ENCODE measurements around the gene GALNT7. TPM values are rescaled to one million over a fixed set of nuclear protein-coding genes. Genes with fewer than 3 reads are reported as not detected.

Gene GALNT7
- polyA plus RNA-seq, 3 donors: 12.3 to 29.0 (median 19.7) TPM

DNA sequence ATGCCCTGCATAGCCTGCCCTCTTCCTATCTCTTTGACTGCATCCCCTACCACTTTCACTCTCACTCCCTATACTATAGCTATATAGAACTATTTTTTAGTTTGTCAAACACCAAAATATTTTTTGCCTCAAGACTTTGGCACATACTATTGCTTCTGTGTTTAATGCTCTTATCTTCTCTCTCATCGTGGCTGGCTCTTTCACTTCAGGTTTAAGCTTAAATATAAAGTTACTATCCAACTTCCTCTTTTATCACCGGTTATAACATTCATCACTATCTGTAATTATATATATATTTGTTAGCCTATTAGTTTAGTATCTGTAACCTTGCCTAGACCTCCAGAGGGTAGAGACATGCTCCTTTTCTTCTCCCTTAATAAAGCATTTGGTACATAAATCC is 177.0 kb downstream of the GALNT7 start:
- no peaks in the 10 kb centered on the region for H3K36me3 Mint-ChIP-seq
- H3K9ac ChIP-seq (ENCODE audit: insufficient read depth, low read length, poor library complexity, severe bottlenecking): no peak overlapping the region
- peaks cover 13% of the 10 kb centered on the region for H3K4me1 Mint-ChIP-seq
- H2AFZ ChIP-seq (ENCODE audit: insufficient read depth, low read depth, low read length, poor library complexity, severe bottlenecking): peak overlapping the region; percentile 15
- peak overlapping the region in 2 of 7 donors; percentile 27 to 74 for H3K27ac Mint-ChIP-seq
- peak overlapping the region; percentile 54 for H3K4me2 ChIP-seq (replicated peaks; ENCODE audit: extremely low read depth, low read length, poor library complexity, severe bottlenecking)
- intact Hi-C loops (cut with micrococcal nuclease): no loop called here
- H3K27me3 Mint-ChIP-seq (ENCODE audit: low read depth in 3 of 3): peaks cover 0 to 2% (median under 1%) of the 10 kb centered on the region in 3 donors
- no peaks in the 10 kb centered on the region for H3K9me3 ChIP-seq (replicated peaks in 1 of 2; ENCODE audit: control insufficient read depth in 1 of 2, insufficient read depth in 1 of 2, low read length in 2 of 2)
- H3K4me3 ChIP-seq (replicated peaks in 1 of 3; ENCODE audit: low read depth in 2 of 3, low read length in 3 of 3): peak overlapping the region in 1 of 3 experiments; percentile 37
- peaks cover 0 to 3% (median under 1%) of the 10 kb centered on the region in 7 donors for H3K9me3 Mint-ChIP-seq
- no peak overlapping the region for H3K27ac ChIP-seq (ENCODE audit: low read depth in 1 of 2, low read length in 2 of 2)
- peak in 1 of 3 donors; percentile 20 for DNase-seq
- WGBS (ENCODE audit: insufficient coverage): no CpG with 5 or more reads among the region's 2 CpGs
- H3K4me3 Mint-ChIP-seq: peak overlapping the region; percentile 58 to 85
- H3K27me3 ChIP-seq (ENCODE audit: control insufficient read depth in 2 of 2, insufficient read depth in 2 of 2, low read length in 2 of 2): no peaks in the 10 kb centered on the region
- no peaks in the 10 kb centered on the region for H3K79me2 ChIP-seq (ENCODE audit: insufficient read depth, low read length)
- no peaks in the 10 kb centered on the region for H3K4me1 ChIP-seq (ENCODE audit: control insufficient read depth in 1 of 2, insufficient read depth in 2 of 2, low read length in 2 of 2)
- TF ChIP-seq, protein P1, sequence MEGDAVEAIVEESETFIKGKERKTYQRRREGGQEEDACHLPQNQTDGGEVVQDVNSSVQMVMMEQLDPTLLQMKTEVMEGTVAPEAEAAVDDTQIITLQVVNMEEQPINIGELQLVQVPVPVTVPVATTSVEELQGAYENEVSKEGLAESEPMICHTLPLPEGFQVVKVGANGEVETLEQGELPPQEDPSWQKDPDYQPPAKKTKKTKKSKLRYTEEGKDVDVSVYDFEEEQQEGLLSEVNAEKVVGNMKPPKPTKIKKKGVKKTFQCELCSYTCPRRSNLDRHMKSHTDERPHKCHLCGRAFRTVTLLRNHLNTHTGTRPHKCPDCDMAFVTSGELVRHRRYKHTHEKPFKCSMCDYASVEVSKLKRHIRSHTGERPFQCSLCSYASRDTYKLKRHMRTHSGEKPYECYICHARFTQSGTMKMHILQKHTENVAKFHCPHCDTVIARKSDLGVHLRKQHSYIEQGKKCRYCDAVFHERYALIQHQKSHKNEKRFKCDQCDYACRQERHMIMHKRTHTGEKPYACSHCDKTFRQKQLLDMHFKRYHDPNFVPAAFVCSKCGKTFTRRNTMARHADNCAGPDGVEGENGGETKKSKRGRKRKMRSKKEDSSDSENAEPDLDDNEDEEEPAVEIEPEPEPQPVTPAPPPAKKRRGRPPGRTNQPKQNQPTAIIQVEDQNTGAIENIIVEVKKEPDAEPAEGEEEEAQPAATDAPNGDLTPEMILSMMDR (IDR thresholded peaks at IDR 0.05): no peak
- no peaks in the 10 kb centered on the region for H4K20me1 ChIP-seq (ENCODE audit: insufficient read depth, low read length)
- no peaks in the 10 kb centered on the region for H3K36me3 ChIP-seq (replicated peaks in 1 of 2; ENCODE audit: control insufficient read depth in 1 of 2, insufficient read depth in 2 of 2, low read length in 2 of 2)

DNA sequence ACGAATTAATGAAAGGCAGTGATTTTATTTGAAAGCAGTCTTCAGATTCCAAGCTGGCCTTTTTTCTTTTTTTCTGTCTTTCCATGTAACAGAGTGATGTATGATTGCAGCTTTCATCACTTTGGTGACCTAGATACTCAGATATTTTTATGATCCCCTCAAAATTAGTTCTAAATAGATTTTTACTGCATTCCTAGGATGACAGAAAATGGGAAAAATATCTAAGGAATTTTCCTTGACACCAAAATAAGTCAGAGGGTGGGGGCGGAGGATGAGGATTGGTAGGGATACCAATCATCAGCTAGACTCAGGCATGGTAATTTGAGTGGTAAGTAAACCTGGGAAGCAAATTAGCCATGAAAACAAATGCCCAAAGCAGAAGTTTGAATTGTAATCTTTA is 177.5 kb downstream of the GALNT7 start:
- no peak for DNase-seq
- no peak overlapping the region for H3K4me2 ChIP-seq (replicated peaks; ENCODE audit: extremely low read depth, low read length, poor library complexity, severe bottlenecking)
- Mint-ChIP-seq H3K4me1 (peaks cover 14% of the 10 kb centered on the region), H3K27ac (peak overlapping the region in 1 of 7 donors; percentile 27), H3K4me3 (no peak overlapping the region), H3K36me3 (no peaks in the 10 kb centered on the region), H3K27me3 (ENCODE audit: low read depth in 3 of 3) (peaks cover 0 to under 1% (median 0%) of the 10 kb centered on the region in 3 donors), H3K9me3 (peaks cover 0 to 3% (median 2%) of the 10 kb centered on the region in 7 donors)
- intact Hi-C loops (cut with micrococcal nuclease): no loop called here
- no peak overlapping the region for H3K4me3 ChIP-seq (replicated peaks in 1 of 3; ENCODE audit: low read depth in 2 of 3, low read length in 3 of 3)
- no CpG with 5 or more reads among the region's 2 CpGs for WGBS (ENCODE audit: insufficient coverage)
- H2AFZ ChIP-seq (ENCODE audit: insufficient read depth, low read depth, low read length, poor library complexity, severe bottlenecking): no peak overlapping the region
- H3K27ac ChIP-seq (ENCODE audit: low read depth in 1 of 2, low read length in 2 of 2): no peak overlapping the region
- no peaks in the 10 kb centered on the region for H3K36me3 ChIP-seq (replicated peaks in 1 of 2; ENCODE audit: control insufficient read depth in 1 of 2, insufficient read depth in 2 of 2, low read length in 2 of 2)
- H3K4me1 ChIP-seq (ENCODE audit: control insufficient read depth in 1 of 2, insufficient read depth in 2 of 2, low read length in 2 of 2): no peaks in the 10 kb centered on the region
- H3K27me3 ChIP-seq (ENCODE audit: control insufficient read depth in 2 of 2, insufficient read depth in 2 of 2, low read length in 2 of 2): no peaks in the 10 kb centered on the region
- H4K20me1 ChIP-seq (ENCODE audit: insufficient read depth, low read length): no peaks in the 10 kb centered on the region
- no peak overlapping the region for H3K9ac ChIP-seq (ENCODE audit: insufficient read depth, low read length, poor library complexity, severe bottlenecking)
- H3K79me2 ChIP-seq (ENCODE audit: insufficient read depth, low read length): no peaks in the 10 kb centered on the region
- TF ChIP-seq, protein P1 (IDR thresholded peaks at IDR 0.05): no peak
- no peaks in the 10 kb centered on the region for H3K9me3 ChIP-seq (replicated peaks in 1 of 2; ENCODE audit: control insufficient read depth in 1 of 2, insufficient read depth in 1 of 2, low read length in 2 of 2)
